K562 (cell line): ENCODE measurements around the gene KRIT1. TPM values are rescaled to one million over a fixed set of nuclear protein-coding genes. Genes with fewer than 3 reads are reported as not detected.

Experiments
- ATAC-seq: fragments of 200-7000 bp; cut with Tn5 transposase; 3 replicates; pipeline ENCODE4 v1.9.1; 2020; ENCODE audit warnings: moderate library complexity
- BruUV-seq: library from RNA; stranded (reverse); fragments of 400-500 nt; replicated peaks from 2 replicates; lab custom pipeline; 2021; lab: Mats Ljungman, UMichigan
- CTCF ChIA-PET: fragments of 300-600 bp; formaldehyde crosslinking; extraction: SDS; loops from one replicate; lab custom pipeline; 2021; ENCODE audit warnings: low intra/inter-chr PET ratio; lab: Yijun Ruan, JAX
- POLR2A ChIA-PET: fragments of 300-600, 350-650 bp; sonication (Branson Sonifier 250); formaldehyde crosslinking; extraction: SDS; loops from one replicate; lab custom pipeline; 2021; ENCODE audit warnings: antibody characterized with exemption, inconsistent platforms; lab: Yijun Ruan, JAX
- DNase-seq, 4 experiments: peaks; one replicate each; pipeline versions ENCODE4 v3.0.0 to v3.0.0-alpha.2; 2011 to 2018; ENCODE audit warnings: low spot score in 3 of 4, mixed read lengths in 3 of 4; ENCODE audit errors: extremely low read depth in 1 of 4
- FAIRE-seq: peaks from 2 replicates; lab custom pipeline; 2011; peaks lifted over from hg19 to GRCh38; lab: Jason Lieb, UNC
- H2AFZ ChIP-seq: 2 replicates; pipeline ENCODE4 v1.6.0; 2011; ENCODE audit warnings: low read depth, low read length, control low read depth, inconsistent platforms
- H3K27ac ChIP-seq: fragments of 200-600 bp; 3 replicates; pipeline ENCODE4 v1.8.0; 2011; ENCODE audit warnings: low read depth, mild to moderate bottlenecking, control low read depth, inconsistent platforms, low read length, moderate library complexity, mixed read lengths; ENCODE audit errors: extremely low read depth
- H3K27me3 ChIP-seq, 2 experiments: fragments of 300-600 bp in 1 of 2; 2 replicates in 1 of 2; 3 replicates in 1 of 2; pipeline versions ENCODE4 v1.6.0 to v1.8.0; 2011; ENCODE audit warnings: inconsistent platforms in 2 of 2, low read length in 2 of 2, mild to moderate bottlenecking in 1 of 2, mixed read lengths in 1 of 2, moderate library complexity in 1 of 2; ENCODE audit not compliant: control insufficient read depth in 2 of 2, insufficient read depth in 2 of 2
- H3K36me3 ChIP-seq: fragments of 300-600 bp; 3 replicates; pipeline ENCODE4 v1.8.0; 2011; ENCODE audit warnings: mild to moderate bottlenecking, low read length, inconsistent platforms; ENCODE audit not compliant: control insufficient read depth, insufficient read depth
- H3K4me1 ChIP-seq, 2 experiments: fragments of 200-600 bp in 1 of 2; replicated peaks in 1 of 2; 2 replicates in 1 of 2; 3 replicates in 1 of 2; pipeline versions ENCODE4 v1.5.1 to v1.8.0; 2011; ENCODE audit warnings: inconsistent platforms in 2 of 2, low read length in 2 of 2, mild to moderate bottlenecking in 1 of 2, mixed read lengths in 1 of 2, moderate library complexity in 1 of 2; ENCODE audit not compliant: control insufficient read depth in 2 of 2, insufficient read depth in 2 of 2
- H3K4me2 ChIP-seq: 2 replicates; pipeline ENCODE4 v1.6.1; 2011; ENCODE audit warnings: low read length, control low read depth, inconsistent platforms, mixed read lengths; ENCODE audit not compliant: insufficient read depth
- H3K4me3 ChIP-seq: fragments of 200-600 bp; sonication (generic), shearing (Covaris generic); 2 replicates; pipeline ENCODE4 v1.5.1; 2016; ENCODE audit warnings: control low read depth, inconsistent platforms
- H3K79me2 ChIP-seq: fragments of 200-600 bp; 3 replicates; pipeline ENCODE4 v1.8.0; 2011; ENCODE audit warnings: low read length, inconsistent platforms; ENCODE audit not compliant: control insufficient read depth, insufficient read depth
- H3K9ac ChIP-seq, 2 experiments: 2 replicates each; pipeline versions ENCODE4 v1.6.0 to v1.6.1; 2011; ENCODE audit warnings: low read depth in 2 of 2, low read length in 2 of 2, control low read depth in 1 of 2, inconsistent platforms in 1 of 2, mild to moderate bottlenecking in 1 of 2, mixed read lengths in 1 of 2; ENCODE audit not compliant: insufficient read depth in 1 of 2
- H3K9me1 ChIP-seq: one replicate; pipeline ENCODE4 v1.6.0; 2011; ENCODE audit warnings: inconsistent platforms, mild to moderate bottlenecking, low read length, moderate library complexity; ENCODE audit not compliant: control insufficient read depth, insufficient read depth
- H3K9me3 ChIP-seq: replicated peaks from 2 replicates; pipeline ENCODE4 v1.5.1; 2011; ENCODE audit warnings: low read depth, low read length, inconsistent platforms; ENCODE audit not compliant: control insufficient read depth, insufficient read depth
- H4K20me1 ChIP-seq: replicated peaks from 2 replicates; pipeline ENCODE4 v1.6.1; 2011; ENCODE audit warnings: low read length, inconsistent platforms, mixed read lengths; ENCODE audit not compliant: control insufficient read depth, insufficient read depth
- CHAMP1 ChIP-seq: fragments of 450-650 bp; IDR thresholded peaks from 2 replicates; pipeline ENCODE4 v1.6.1; 2016; ENCODE audit warnings: mild to moderate bottlenecking
- CREM ChIP-seq: IDR thresholded peaks from 2 replicates; pipeline ENCODE4 v1.6.1; 2014; ENCODE audit warnings: antibody characterized with exemption, low read depth
- CTCF ChIP-seq, 3 experiments: IDR thresholded peaks in 2 of 3; conservative IDR thresholded peaks in 1 of 3; 2 replicates each; pipeline ENCODE4 v1.5.1; 2011 to 2012; ENCODE audit warnings: low read length in 3 of 3, mild to moderate bottlenecking in 3 of 3, control low read depth in 2 of 3, improper control_type of control experiment in 1 of 3, inconsistent platforms in 1 of 3, low read depth in 1 of 3, mixed read lengths in 1 of 3, moderate library complexity in 1 of 3; ENCODE audit not compliant: insufficient read depth in 2 of 3
- CTCFL ChIP-seq: IDR thresholded peaks from 2 replicates; pipeline ENCODE4 v1.6.1; 2011; ENCODE audit warnings: borderline replicate concordance, low read depth, mild to moderate bottlenecking, moderate library complexity, low read length; ENCODE audit not compliant: insufficient read depth, poor library complexity, severe bottlenecking
- RAD21 ChIP-seq, 2 experiments: fragments of 250-450 bp in 1 of 2; fragments of 450-650 bp in 1 of 2; sonication (Bioruptor Pico) in 1 of 2; formaldehyde crosslinking in 1 of 2; IDR thresholded peaks in 1 of 2; conservative IDR thresholded peaks in 1 of 2; 2 replicates each; pipeline versions ENCODE4 v1.4.0 to v1.8.0; 2020 to 2022; ENCODE audit warnings: mild to moderate bottlenecking in 2 of 2, moderate library complexity in 1 of 2
- ZBTB33 ChIP-seq: sonication (generic); formaldehyde crosslinking; IDR thresholded peaks from 2 replicates; pipeline ENCODE4 v1.8.1; 2023; ENCODE audit warnings: mild to moderate bottlenecking, missing genetic modification reagents
- ZBTB34 ChIP-seq: fragments of 250-450 bp; sonication (Bioruptor Pico); IDR thresholded peaks from 2 replicates; pipeline ENCODE4 v1.8.0; 2021; ENCODE audit warnings: mild to moderate bottlenecking, moderate library complexity
- WGBS: fragments of 100-300 bp; shearing (Covaris generic); methylation state at CpG from one replicate; pipeline ENCODE4 v1.1.6; 2016; ENCODE audit warnings: low coverage, mixed read lengths; ENCODE audit not compliant: insufficient coverage; ENCODE audit errors: missing lambda C conversion rate; 5-methylcytosine and 5-hydroxymethylcytosine counted together
- in situ Hi-C: fragments of 300-500 bp; cut with MboI; formaldehyde crosslinking; loops from 4 replicates; pipeline ENCODE4 v1.15.0; 2018; ENCODE audit warnings: inconsistent platforms, mixed read lengths
- intact Hi-C: fragments of 100-400 bp; cut with micrococcal nuclease; formaldehyde crosslinking; loops from 2 replicates; pipeline ENCODE4 v1.14.2; 2022
- polyA plus RNA-seq, 8 experiments: library from polyadenylated mRNA; depleted of rRNA in 4 of 8; stranded (reverse) in 5 of 8; unstranded in 3 of 8; fragments of >200 nt; fragmentation: Nextera tagmentation in 2 of 8; fragmentation: Illumina TruSeq in 1 of 8; extraction: Ambion mirVana in 2 of 8; extraction: Trizol in 1 of 8; gene quantifications; 2 replicates each; pipeline versions ENCODE4 v1.2.1 to v1.2.3, GENCODE V29; 2011 to 2014; ENCODE audit warnings: inconsistent platforms in 1 of 8, missing spikeins in 1 of 8
- total RNA-seq, 7 experiments: library from RNA; depleted of rRNA in 6 of 7; stranded (reverse); fragments of >200 nt in 6 of 7; fragmentation: Illumina TruSeq in 2 of 7; extraction: Trizol in 2 of 7; gene quantifications; 2 replicates each; pipeline versions ENCODE4 v1.2.1 to v1.2.3, GENCODE V29; 2011 to 2021; ENCODE audit warnings: low replicate concordance in 1 of 7

The KRIT1 gene
- total and polyA plus RNA-seq, 9 of the 15 experiments (the other 6 are each of a cell fraction or from before 2014, with no cell fraction given): 21.5 to 81.4 (median 55.9) TPM

- Histone ChIP-seq H3K4me3 (no peak within 1 kb of the TSS), H3K9me1 (no peaks in the 10 kb centered on the region), H3K36me3 (no peaks in the 10 kb centered on the region), H3K27ac (no peak within 1 kb of the TSS), H3K4me1 (peaks cover 0 to 5% of the 10 kb centered on the region in 2 experiments; a peak in 1 of 5 replicates), H4K20me1 (no peaks in the 10 kb centered on the region), H3K9ac (no peak within 1 kb of the TSS), H2AFZ (no peak within 1 kb of the TSS), H3K9me3 (no peaks in the 10 kb centered on the region), H3K4me2 (no peak within 1 kb of the TSS), H3K79me2 (no peaks in the 10 kb centered on the region), H3K27me3 (no peaks in the 10 kb centered on the region; a peak in 1 of 5 replicates)
- WGBS: 67% methylated on average over 47 of the region's 60 CpGs
- BruUV-seq: no TSS peak
- ChIA-PET CTCF (no interaction called here), POLR2A (interaction anchor here (0.5 to 0.6 kb wide), 2 partner anchors 25 to 224 kb away, joined by 3 read pairs; no protein-coding TSS in a partner anchor)
- DNase-seq (peak; percentile 66 to 72 (median 70)), FAIRE-seq (no peak), ATAC-seq (peak; percentile 100)
- in situ Hi-C loops (no loop called here), intact Hi-C loops (loop anchor here (2.0 kb wide), 1 partner anchor 268 kb away; the partner anchor contains the start of gene GATAD1)
- 0 out of 2 replicates have a peak, but pooled peaks have one; percentile 20 for TF ChIP-seq CREM
- TF ChIP-seq CTCF (IDR thresholded peaks at IDR 0.05 in 2 of 3, conservative IDR thresholded peaks at IDR 0.05 in 1 of 3; ENCODE audit: insufficient read depth in 2 of 3, low read depth in 1 of 3, low read length in 3 of 3): peak; percentile 67 to 98 (median 78)
- TF ChIP-seq CHAMP1: peak; percentile 63; the same call in 1 of the 2 replicates
- peak in 1 of 2 experiments; percentile 32; a peak in 2 of 4 replicates for TF ChIP-seq RAD21 (CRISPR knock-in tag; conservative IDR thresholded peaks at IDR 0.05 in 1 of 2, IDR thresholded peaks at IDR 0.05 in 1 of 2)
- no peak for TF ChIP-seq ZBTB34 (CRISPR knock-in tag)
- TF ChIP-seq ZBTB33 (CRISPR knock-in tag): peak; percentile 96
- TF ChIP-seq CTCFL: peak; percentile 74
Observed at GRCh38 chr7:92178928-92179924, 66.5 kb downstream of the KRIT1 start, which contains the start of gene LRRD1. Gene LRRD1, minus strand, starts transcription at chr7:92179142. Its CDS starts 13,940 bp downstream, at chr7:92165202.
